HG03139 (cell line): ENCODE results near the gene ZNF646.

Experiments used
- ATAC-seq: cut with Tn5 transposase; IDR thresholded peaks from one replicate; pipeline ENCODE4 v1.9.1; 2021; ENCODE audit not compliant: unreplicated experiment

The ZNF646 gene

GRCh38 chr16:31073970-31074813 lies at the start of gene ZNF646, which contains the start of gene ZNF668:
ZNF646 (plus strand) TSS chr16:31074422; CDS start chr16:31076325, 1,903 bp downstream.
ZNF668 (minus strand) TSS chr16:31074240; CDS start chr16:31064459, 9,781 bp downstream.
- peak; percentile 66 for ATAC-seq

DNA sequence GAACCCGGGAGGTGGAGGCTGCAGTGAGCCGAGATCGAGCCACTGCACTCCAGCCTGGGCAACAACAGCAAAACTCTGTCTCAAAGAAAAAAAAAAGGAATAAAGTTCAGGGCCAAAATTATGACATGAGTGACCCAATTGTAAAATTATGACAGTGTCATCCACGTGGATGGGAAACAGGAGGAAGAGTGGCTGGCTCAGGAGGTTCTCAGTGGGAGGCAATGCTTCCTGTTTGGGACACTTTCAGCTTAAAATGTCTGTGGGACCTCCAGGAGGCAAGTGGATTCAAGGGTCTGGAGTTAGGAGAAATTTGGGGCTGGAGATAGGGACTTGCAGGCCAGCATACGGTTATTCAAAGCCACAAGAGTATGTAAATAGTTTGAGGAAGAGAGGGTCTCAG lies 48.9 kb upstream of the ZNF646 start:
- ATAC-seq: no peak

- ATAC-seq: no peak
Observed at GRCh38 chr16:31029272-31029671, 45.0 kb upstream of the ZNF646 start.

GRCh38 chr16:31031276-31031675 lies 42.9 kb upstream of the ZNF646 start:
- no peak for ATAC-seq

GRCh38 chr16:31032736-31033708 lies 41.2 kb upstream of the ZNF646 start, which contains the start of gene STX4:
STX4 (plus strand) TSS chr16:31033558; CDS start chr16:31033806, 248 bp downstream.
- ATAC-seq: peak; percentile 69

DNA sequence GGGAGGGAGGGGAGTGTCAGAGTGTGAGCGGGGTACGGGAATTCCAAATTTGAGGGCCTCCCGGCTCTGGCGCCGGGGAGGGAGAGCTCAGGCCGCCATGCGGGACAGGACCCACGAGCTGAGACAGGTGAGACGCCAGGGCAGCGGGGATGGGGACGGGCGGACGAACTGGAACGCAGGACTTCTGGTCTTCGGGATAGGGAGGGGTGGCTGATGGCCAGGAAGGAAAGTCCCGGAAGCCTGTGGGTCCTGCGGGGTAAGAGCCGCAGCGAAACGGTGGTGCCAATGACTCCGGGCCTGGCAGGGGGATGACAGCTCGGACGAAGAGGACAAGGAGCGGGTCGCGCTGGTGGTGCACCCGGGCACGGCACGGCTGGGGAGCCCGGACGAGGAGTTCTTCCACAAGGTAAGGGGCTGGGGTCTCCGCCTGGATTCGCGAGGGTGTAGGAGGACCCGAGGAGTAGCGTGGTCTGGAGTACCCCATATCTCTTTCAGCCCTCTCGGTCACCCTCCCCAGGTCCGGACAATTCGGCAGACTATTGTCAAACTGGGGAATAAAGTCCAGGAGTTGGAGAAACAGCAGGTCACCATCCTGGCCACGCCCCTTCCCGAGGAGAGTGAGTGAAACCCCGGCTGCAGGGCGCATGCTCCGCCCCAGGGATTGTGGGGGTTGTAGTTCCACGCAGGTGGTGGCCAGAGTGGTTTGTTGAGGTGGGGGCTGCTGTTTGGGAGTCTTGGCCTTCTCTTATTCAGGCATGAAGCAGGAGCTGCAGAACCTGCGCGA lies 40.3 kb upstream of the ZNF646 start:
- ATAC-seq: peak; percentile 30

DNA sequence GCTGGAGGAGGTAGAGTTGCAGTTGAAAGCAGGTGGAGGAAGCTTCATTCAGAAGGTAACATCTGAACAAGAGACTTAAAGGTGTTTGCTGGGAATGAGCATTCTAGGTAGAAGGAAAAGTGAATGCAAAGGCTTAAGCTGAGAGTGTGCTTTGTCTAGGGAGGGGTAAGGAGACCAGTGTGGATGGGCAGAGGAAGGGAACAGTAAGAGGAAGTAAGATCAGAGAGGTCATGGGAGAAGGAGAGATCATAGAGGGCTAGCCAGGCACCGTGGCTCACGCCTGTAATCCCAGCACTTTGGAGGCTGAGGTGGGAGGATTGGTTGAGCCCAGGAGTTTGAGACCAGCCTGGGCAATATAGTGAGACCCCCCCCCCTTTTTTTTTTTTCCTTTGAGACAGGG lies 37.5 kb upstream of the ZNF646 start:
- ATAC-seq: no peak

DNA sequence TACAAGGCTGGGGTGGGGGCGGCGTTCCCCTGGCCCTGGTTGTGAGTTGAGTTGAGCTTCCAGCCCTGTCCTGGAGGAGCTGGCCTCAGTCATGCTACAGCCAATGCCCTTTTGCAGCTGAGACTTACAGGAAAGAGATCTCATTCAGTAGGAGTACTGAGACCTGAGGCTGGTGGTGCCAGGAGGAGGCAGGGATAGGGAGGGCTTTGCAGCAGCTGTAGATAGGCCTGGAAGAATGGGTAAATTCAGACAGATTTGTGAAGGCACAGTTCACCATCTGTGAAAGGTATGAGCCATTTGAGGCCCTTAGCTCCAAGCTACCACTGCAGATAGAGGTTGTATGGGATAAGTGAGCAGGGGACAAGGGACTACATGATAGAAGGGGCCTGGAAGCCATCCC lies 35.2 kb upstream of the ZNF646 start:
- ATAC-seq: no peak

DNA sequence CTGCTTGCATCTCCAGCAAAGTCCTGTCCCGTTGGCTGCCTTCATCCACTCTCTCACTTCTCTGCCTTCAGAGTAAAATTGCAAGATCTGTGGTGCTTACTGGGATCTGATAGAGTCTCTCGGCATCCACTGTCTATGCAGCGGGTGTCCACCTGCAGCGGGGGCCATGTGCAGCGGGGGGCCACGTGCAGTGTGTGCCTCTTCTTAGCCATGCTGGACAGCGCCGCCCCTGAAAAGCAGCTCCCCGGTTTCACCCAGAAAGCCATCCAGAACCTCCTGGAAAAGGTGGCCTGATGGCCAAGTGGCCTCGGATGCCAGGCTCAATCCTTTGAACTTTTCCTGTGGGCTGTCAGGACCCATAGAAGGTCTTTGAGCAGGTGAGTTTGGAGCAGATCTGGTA lies 31.4 kb upstream of the ZNF646 start:
- no peak for ATAC-seq

DNA sequence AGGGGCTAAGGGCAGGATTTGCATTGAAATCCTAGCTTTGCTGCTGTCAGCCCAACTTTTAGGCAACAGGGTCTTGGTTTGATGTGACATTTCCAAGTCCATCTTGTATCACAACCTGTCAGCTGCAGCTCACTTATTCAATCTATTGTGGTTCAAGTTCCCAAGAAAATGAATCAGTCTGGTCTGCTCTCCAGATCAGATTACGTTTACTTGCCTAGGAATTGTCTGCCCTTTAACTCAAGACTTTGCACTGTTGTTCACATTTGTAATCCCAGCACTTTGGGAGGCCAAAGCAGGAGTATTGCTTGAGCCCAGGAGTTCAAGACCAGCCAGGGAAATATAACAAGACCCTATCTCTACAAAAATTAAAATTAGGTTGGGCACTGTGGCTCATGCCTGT lies 30.9 kb upstream of the ZNF646 start:
- no peak for ATAC-seq

DNA sequence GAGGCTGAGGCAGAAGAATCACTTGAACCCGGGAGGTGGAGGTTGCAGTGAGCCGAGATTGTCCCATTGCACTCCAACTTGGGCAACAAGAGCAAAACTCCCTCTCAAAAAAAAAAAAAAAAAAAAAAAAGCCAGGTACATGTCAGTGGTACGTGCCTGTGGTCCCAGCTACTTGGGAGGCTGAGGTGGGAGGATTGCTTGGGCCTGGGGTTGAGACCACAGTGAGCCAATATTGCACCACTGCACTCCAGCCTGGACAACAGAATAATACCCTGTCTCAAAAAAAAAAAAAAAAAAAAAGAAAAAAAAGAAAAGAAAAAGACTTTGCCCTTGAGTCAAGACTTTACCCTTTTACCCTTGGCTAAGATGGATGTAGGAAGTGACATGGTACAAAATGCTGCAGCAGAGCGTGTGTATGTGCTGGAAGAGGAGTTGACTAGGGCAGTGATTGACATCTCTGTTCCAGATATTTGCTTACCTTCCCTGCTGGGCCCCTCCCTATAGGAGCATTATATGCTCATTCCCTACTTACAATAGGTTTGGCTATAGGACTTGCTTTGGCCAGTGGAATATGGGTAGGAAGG lies 30.2 kb upstream of the ZNF646 start:
- no peak for ATAC-seq

DNA sequence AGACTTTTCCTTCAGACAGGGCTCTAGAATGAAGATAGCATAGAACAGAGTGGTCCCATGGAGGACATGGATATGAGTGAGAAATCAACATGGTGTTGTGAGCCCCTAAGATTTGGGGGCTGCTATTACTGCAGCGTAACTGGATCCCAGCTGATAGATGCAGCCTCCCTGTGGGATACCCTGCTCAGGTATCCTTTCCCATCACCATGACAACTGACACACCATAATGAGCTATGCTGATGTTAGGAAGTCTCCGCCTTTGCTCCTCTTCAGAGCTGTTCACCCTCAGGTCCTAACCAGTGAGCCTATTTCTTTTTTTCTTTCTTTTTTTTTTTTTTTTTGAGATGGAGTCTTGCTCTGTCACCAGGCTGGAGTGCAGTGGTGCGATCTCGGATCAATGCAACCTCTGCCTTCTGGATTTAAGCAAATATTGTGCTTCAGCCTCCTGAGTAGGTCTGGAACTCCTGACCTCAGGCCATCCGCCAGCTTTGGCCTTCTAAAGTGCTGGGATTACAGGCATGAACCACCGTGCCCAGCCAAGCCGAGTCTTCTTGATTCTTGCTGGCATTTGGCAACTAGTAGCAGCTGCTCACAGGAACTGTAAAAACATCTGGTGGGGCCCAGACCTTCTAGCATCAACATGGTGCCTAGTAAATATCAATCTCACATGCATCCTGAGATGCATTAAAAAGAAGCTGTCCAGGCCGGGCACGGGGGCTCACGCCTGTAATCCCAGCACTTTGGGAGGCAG lies 23.8 kb upstream of the ZNF646 start:
- ATAC-seq: no peak

- ATAC-seq: no peak
Observed at GRCh38 chr16:31052114-31052513, 22.1 kb upstream of the ZNF646 start.

- no peak for ATAC-seq
Observed at GRCh38 chr16:31055613-31056012, 18.6 kb upstream of the ZNF646 start.

DNA sequence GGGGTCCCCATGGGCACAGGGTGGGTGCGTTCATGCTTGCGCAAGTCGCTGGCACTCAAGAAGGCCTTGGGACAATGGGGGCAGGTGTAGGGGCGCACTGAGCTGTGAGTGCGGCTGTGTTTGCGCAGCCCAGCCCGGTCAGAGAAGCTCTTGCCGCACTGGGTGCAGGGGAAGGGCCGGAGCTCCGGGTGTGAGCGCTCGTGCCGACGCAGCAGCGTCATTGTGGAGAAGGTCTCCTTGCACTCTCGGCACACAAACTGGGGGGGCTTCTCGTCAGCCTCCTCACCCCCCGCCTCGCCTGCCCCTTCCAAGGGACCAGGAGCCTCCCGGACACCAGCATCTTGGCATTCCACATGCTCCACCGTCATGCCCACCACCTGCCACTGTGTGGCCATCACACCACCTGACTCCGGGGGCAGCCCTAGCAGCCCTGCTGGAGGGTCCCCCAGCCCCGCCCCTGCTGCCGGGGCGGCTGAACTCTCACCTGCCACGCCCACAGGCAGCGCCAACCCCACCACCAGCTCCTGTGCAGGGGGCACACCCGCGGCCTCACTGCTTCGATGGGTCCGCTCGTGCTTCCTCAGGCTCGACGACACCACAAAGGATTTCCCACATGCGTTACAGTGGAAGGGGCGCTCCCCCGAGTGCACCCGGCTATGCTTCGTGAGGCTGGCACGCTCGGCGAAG lies 13.0 kb upstream of the ZNF646 start:
- no peak for ATAC-seq

DNA sequence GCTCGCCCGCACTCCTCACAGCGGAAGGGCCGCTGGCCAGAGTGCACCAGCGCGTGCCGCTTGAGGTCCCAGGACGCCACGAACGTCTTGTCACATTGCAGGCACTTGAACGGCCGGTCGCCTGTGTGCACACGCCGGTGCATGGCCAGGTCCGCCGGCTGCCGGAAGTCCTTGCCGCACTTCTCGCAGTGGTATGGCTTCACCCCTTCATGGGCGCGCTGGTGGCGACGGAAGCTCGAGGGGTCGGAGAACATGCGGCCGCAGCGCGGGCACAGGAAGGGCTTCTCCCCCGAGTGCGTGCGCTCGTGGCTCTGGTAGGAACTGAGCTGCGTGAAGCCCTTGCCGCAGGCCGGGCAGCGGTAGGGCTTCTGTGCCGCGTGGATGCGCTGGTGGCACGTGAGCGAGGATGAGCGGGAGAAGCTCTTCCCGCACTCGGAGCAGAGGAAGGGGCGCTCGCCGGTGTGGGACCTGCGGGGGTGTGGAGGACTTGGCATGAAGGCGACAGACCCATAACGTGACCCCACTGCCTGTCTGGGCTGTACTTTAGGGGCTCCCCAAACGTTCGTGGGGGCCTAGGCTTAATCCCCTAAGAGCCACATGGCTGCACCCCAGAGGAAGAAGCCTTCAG lies 12.3 kb upstream of the ZNF646 start:
- no peak for ATAC-seq

DNA sequence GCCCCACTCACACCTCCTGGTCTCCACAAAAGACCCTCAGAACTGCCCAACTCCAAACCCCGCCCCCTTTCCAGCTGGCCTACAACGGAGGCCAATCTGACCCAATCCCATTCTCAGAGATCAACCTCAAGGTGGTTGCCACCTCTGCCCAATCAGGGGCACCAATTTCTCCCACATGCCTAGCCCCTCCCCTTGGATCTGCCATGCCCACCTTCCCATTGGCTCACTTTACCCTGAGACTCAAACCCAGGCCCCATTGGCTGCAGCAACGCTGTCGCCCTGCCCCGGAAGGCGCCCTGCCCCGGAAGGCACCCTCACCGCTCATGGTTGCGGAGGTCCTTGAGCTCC lies 10.8 kb upstream of the ZNF646 start:
- ATAC-seq: no peak

DNA sequence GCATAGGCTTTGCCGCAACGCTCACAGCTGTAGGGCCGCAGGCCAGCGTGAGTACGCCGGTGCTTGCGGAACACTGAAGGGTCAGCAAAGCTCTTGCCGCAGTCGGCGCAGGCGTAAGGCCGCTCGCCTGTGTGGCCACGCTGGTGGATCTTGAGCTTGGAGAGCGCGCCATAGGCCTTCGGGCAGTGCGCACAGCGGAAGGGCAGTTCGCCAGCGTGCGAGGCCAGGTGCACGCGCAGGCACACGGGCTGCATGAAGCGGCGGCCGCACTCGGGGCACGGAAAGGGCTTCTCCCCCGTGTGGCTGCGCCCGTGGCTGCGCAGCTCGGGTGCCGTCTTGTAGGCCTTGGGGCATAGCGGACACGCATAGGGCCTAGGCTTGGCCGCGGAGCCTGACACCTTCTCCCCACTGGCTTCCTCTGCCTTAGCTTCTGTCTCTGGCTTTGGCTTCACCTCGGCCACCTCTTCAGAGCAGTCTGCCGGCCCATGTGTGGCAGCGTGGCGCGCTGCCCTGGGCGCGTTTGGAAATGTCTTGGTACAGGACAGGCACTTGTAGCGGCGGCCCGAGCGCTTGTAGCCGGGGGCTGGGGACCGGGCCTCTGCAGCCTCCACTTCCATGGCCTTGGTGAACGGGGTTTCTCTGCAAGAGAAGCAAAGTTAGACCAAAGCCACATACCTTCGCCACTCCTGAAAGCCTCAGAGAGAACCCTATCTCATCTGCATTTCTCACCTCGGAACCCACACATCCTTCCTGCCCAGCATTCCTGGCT lies 10.2 kb upstream of the ZNF646 start:
- no peak for ATAC-seq
